Stimulated activated CD8-positive, alpha-beta memory T cell treated with anti-CD3 and anti-CD28 coated beads, Interleukin-7, amount 100 ng/mL, for 48 hours (primary cell): ENCODE results near the gene TSPAN9.

Source experiments
- DNase-seq, 2 donors: peaks; one replicate each; pipeline ENCODE4 v3.0.0-alpha.2; 2020; ENCODE audit warnings: low read depth in 1 of 2; ENCODE audit errors: extremely low read depth in 1 of 2

Gene TSPAN9

DNA sequence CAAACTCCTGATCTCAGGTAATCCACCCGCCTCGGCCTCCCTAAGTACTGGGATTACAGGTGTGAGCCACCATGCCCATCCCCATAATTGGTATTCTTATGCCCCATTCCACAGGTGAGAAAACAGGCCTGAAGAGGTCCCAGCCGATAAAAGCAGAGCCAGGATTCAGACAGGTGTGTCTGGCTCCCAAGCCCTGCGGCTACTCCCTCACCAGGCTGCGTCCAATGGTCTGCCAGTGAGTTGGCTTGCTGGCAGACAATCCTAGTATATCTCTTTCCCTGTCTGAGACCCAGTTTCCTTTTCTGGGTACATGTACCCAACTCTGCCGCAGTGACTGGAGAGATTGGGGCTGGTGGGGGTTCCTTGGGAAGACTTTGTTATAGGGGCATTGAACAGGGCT is 1.9 kb upstream of the TSPAN9 start:
- no peak for DNase-seq

GRCh38 chr12:3077572-3078081 is 448 bp downstream of the TSPAN9 start:
- no peak for DNase-seq

DNA sequence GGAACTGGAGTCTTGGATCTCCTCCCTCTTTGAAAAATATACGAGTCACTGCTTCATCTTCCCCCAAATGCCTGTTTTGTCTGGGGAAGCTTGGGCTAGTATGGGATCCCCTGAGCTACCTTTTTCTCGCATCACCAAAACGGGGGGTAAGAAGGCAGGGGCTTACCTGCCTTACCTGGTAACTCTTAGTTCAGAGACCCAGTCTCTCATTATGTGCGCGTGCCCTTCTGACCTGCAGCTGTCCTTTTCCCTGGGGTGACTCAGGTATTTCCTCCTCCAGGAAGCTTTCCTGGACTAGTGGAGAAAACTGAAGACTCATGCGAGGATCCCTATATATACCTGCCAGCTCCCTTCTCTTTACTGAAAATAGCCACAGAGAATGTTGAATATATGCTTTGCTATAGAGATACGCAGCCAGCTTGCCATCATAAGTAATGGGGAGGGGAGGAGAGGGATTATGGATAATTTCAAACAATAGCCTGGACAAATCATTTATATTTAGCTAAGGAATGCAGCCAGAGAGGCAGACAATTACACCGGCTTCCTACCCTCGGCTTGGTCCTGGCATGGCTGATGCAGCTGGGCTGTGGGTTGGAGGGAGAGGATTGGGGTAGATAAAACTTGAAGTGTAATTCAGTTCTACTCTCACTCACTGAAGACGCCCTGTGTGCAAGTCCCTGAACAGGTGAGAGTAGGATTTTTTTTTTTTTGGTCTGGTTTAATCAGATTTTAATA is 1.1 kb downstream of the TSPAN9 start:
- no peak for DNase-seq

DNA sequence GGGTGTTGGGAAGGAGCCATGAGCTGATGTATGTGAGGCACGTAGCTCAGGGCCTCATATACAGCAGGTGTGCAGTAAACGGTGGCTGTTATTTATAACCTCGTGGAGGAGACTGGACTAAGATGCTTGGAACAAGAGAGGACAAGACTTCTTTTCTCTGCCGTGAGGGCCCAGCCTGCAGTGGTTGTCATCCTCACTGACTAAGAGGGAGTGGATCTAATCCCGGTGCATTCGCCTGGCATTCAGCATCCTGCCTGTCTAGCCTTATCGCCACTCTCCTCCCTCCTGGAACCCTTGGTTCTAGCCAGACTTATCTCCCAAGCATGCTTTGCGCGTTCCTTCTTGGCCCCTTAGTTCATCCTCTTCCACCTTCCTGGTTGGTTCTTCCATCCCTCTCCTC is 3.9 kb downstream of the TSPAN9 start:
- DNase-seq: no peak

- DNase-seq: no peak
Measured at GRCh38 chr12:3081886-3082285, 4.7 kb downstream of the TSPAN9 start.

- no peak for DNase-seq
Measured at GRCh38 chr12:3083241-3083920, 6.2 kb downstream of the TSPAN9 start.

DNA sequence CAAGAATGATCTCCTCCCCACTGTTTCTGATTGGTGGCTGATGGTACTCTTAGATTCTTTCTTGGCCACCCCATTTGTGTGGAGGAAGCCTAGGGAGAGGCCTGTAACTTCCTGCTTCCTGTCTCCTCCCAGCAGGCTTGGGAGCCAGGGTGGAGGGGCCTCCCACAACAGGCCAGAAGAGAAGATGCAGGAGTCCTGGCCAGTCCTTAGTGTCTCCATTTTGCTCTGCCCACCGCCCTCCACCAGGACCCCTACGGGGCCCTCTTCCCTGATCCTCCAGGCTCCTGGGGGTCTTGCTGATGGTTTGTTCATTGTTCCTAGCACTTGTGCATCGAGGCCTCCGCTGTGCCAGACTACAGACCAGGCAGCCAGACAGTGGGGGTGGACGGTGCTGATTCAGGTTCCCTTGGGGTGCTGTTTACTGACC is 6.8 kb downstream of the TSPAN9 start:
- no peak for DNase-seq

GRCh38 chr12:3084742-3085141 is 7.6 kb downstream of the TSPAN9 start:
- DNase-seq: no peak

- DNase-seq: no peak
Measured at GRCh38 chr12:3085341-3086139, 8.4 kb downstream of the TSPAN9 start.

DNA sequence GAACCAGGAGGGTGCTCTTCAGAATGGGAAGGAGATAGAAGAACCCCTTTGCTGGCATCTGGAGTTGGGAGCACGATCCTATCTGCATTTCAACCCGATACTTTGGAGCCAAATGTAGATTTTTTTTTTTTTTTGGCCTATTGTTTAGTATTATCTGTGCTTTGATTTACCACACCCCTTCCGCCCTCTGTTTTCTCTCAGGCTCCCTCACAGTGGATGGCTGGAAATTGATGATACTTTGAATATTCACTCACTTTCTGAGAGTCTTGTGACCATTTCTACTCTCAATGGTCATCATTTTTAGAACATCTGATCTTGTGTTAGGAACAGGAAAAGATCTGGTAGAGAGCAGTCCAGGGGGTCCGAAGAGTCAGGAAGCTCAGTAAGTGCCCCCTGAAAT is 9.0 kb downstream of the TSPAN9 start:
- no peak for DNase-seq

GRCh38 chr12:3086729-3087323 is 9.6 kb downstream of the TSPAN9 start:
- no peak for DNase-seq

- DNase-seq: no peak
Measured at GRCh38 chr12:3087758-3088650, 10.8 kb downstream of the TSPAN9 start.

DNA sequence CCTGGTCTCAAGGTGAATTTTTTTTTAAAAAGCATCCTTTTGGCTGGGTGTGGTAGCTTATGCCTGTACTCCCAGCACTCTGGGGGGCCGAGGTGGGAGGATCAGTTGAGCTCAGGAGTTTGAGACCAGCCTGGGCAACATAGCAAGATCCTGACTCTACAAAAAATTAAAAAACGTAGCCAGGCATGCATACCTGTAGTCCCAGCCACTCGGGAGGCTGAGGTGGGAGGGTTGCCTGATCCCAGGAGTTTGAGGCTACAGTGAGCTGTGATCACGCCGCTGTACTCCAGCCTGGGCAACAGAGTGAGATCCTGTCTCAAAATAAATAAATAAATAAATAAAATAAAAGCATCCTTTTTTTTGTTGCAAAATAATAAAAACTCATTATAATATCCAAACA is 12.4 kb downstream of the TSPAN9 start:
- no peak for DNase-seq

DNA sequence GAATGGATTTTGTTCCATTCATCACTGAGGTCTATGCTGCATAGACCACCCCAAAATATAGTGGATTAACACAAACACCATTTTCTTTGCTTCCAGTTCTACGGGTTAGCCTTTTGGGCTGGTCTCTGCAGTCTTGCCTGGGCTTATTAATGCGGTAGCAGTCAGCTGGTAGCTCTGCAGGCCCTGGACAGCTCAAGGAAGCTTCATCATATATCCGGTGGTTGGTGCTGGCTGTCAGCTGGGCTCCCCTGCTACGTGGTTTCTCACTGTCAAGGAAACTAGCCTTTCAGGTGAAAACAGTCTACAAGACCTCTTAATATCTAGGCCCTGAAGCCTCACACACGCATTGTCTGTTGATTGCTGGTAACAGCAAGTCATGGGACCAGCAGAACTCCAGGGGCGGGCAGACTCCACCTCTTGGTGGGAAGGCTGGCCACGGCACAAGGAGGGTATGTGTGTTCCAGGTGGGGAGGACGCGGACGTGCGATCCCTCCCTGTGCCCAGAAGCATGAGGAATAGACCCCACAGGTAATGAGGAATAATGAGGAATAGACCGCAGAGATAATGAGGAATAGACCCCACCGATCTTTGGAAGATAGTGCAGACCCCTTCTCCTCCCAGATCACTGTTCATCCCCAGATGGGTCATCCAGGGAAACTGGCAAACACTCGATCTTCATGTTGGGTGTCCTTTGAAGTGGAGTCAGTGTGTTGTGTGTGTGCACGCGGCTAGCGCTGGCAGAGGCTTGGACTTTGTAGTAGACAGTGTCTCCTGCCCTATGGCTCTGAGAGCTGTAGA is 13.3 kb downstream of the TSPAN9 start:
- DNase-seq: no peak

- no peak for DNase-seq
Measured at GRCh38 chr12:3091038-3091319, 13.8 kb downstream of the TSPAN9 start.

DNA sequence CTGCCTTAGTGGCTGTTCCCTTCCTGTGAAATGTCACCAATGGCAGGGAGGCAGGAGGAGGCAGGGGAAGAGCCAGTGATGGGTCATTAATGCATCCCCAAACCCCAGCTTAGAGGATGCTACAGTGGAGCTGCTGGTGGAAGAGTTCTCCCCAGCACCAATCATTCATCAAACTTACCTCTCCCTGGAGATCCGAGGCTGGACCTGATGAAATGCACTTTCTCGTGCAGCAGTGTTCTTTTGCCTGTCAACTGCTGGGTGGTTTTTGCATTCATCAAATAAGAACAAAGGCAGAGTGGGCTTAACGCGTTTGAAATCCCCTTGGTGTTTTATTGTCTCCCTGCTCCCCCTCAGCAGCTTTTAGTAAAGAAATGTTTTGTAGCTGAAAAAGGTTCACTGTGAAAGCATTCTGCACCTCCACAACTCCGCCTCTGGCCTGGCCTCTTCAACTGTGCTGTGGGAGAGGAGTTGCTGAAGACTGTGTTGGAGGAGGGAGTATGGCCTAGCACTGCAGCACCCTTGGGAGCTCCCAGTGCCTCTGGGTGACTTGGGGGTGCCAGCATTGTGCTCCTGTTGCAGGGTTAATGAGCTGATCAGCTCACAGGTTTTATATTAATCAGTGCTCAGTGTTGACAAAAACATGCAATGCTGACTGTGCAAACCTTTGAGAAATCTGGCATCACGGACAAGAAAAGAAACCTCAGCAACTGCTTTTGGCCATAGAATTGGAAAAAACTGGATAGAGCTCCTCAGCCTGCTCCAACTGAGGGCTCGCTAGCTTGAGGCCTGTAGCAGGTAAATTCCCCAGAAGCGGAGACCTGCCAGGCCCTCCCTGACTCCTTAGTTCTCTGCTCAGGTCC is 14.4 kb downstream of the TSPAN9 start:
- no peak for DNase-seq

- no peak for DNase-seq
Measured at GRCh38 chr12:3092764-3093163, 15.6 kb downstream of the TSPAN9 start.

- no peak for DNase-seq
Measured at GRCh38 chr12:3097186-3097804, 20.1 kb downstream of the TSPAN9 start.
